HG03064 (cell line): ENCODE measurements around the gene KLF2.
A peak's percentile ranks its signal among the peaks of the same experiment; 100 is the strongest.

Experiments
- ATAC-seq: cut with Tn5 transposase; IDR thresholded peaks from one replicate; pipeline ENCODE4 v1.9.1; 2021; ENCODE audit warnings: low read depth; ENCODE audit not compliant: unreplicated experiment

Gene KLF2

GRCh38 chr19:16306728-16307402 is 17.8 kb upstream of the KLF2 start:
- ATAC-seq: no peak

GRCh38 chr19:16308081-16308480 is 16.5 kb upstream of the KLF2 start:
- ATAC-seq: no peak

- no peak for ATAC-seq
Measured at GRCh38 chr19:16309643-16310042, 15.0 kb upstream of the KLF2 start.

- no peak for ATAC-seq
Measured at GRCh38 chr19:16315825-16316505, 8.7 kb upstream of the KLF2 start.

- ATAC-seq: no peak
Measured at GRCh38 chr19:16316506-16316882, 8.1 kb upstream of the KLF2 start.

- no peak for ATAC-seq
Measured at GRCh38 chr19:16319481-16319880, 5.1 kb upstream of the KLF2 start.

- ATAC-seq: no peak
Measured at GRCh38 chr19:16320987-16321386, 3.6 kb upstream of the KLF2 start.

- peak; percentile 8 for ATAC-seq
Measured at GRCh38 chr19:16325161-16325527, 518 bp downstream of the KLF2 start.

GRCh38 chr19:16325641-16326400 is 1.2 kb downstream of the KLF2 start:
- no peak for ATAC-seq

- ATAC-seq: no peak
Measured at GRCh38 chr19:16326401-16327168, 2.0 kb downstream of the KLF2 start.

- ATAC-seq: no peak
Measured at GRCh38 chr19:16327169-16327475, 2.5 kb downstream of the KLF2 start.

- ATAC-seq: no peak
Measured at GRCh38 chr19:16327501-16327900, 2.9 kb downstream of the KLF2 start.

- no peak for ATAC-seq
Measured at GRCh38 chr19:16327911-16328823, 3.5 kb downstream of the KLF2 start.

GRCh38 chr19:16328824-16329482 is 4.3 kb downstream of the KLF2 start:
- no peak for ATAC-seq

- no peak for ATAC-seq
Measured at GRCh38 chr19:16330368-16330801, 5.8 kb downstream of the KLF2 start.

GRCh38 chr19:16330806-16331690 is 6.4 kb downstream of the KLF2 start:
- ATAC-seq: no peak

GRCh38 chr19:16333001-16333586 is 8.5 kb downstream of the KLF2 start:
- no peak for ATAC-seq

GRCh38 chr19:16334411-16334810 is 9.8 kb downstream of the KLF2 start:
- no peak for ATAC-seq
